Cardiac septum (tissue), 1 donor: Measurements from ENCODE around the gene SPDYE16. TPM values are rescaled to one million over a fixed set of nuclear protein-coding genes. Genes with fewer than 3 reads are reported as not detected.
"Not testable (repeated sequence)": the region's sequence is repeated elsewhere in the genome, so short reads cannot be mapped to it uniquely, and the experiment has no call there.

Source experiments
- DNase-seq: peaks from one replicate; pipeline ENCODE4 v3.0.0-alpha.2; 2020; ENCODE audit warnings: low spot score
- intact Hi-C: fragments of 100-400 bp; cut with DNase I; formaldehyde crosslinking; loops from one replicate; pipeline ENCODE4 v1.14.0; 2022
- total RNA-seq: library from RNA; stranded (reverse); fragmentation: NEBNext Ultra II Directional; extraction: Animal tissue kit (Norgen Biotek cat#: 25700); gene quantifications from one replicate; pipeline ENCODE4 v1.2.1, GENCODE V29; 2021
- donor health status: DM: no; HTN: no; CAD: no.

The SPDYE16 gene
- total RNA-seq, 1 donor from 2014 or later: not detected

GRCh38 chr7:76506081-76506440, 37.0 kb downstream of the SPDYE16 start:
- DNase-seq: no peak
- intact Hi-C loops: loop anchor here (10.0 kb wide), 1 partner anchor 489 kb away; no protein-coding TSS in a partner anchor

- no peak for DNase-seq
- intact Hi-C loops: loop anchor here (10.0 kb wide), 1 partner anchor 489 kb away; no protein-coding TSS in a partner anchor
Observed at GRCh38 chr7:76505168-76506080, 37.7 kb downstream of the SPDYE16 start.

GRCh38 chr7:76504351-76505167, 38.5 kb downstream of the SPDYE16 start:
- not testable (repeated sequence) for DNase-seq
- intact Hi-C loops: loop anchor here (10.0 kb wide), 1 partner anchor 490 kb away; no protein-coding TSS in a partner anchor

- not testable (repeated sequence) for DNase-seq
- intact Hi-C loops: loop anchor here (10.0 kb wide), 1 partner anchor 492 kb away; no protein-coding TSS in a partner anchor
Observed at GRCh38 chr7:76503244-76503643, 39.9 kb downstream of the SPDYE16 start.

- DNase-seq: not testable (repeated sequence)
- intact Hi-C loops: loop anchor here (10.0 kb wide), 1 partner anchor 492 kb away; no protein-coding TSS in a partner anchor
Observed at GRCh38 chr7:76502836-76503235, 40.3 kb downstream of the SPDYE16 start.

GRCh38 chr7:76502224-76502623, 40.9 kb downstream of the SPDYE16 start:
- not testable (repeated sequence) for DNase-seq
- intact Hi-C loops: loop anchor here (10.0 kb wide), 1 partner anchor 493 kb away; no protein-coding TSS in a partner anchor

- intact Hi-C loops: loop anchor here (10.0 kb wide), 1 partner anchor 495 kb away; no protein-coding TSS in a partner anchor
- not testable (repeated sequence) for DNase-seq
Observed at GRCh38 chr7:76499924-76500241, 43.2 kb downstream of the SPDYE16 start.

GRCh38 chr7:76499201-76499923, 43.7 kb downstream of the SPDYE16 start:
- intact Hi-C loops, DNase-seq: not testable (repeated sequence)

GRCh38 chr7:76498583-76499200, 44.4 kb downstream of the SPDYE16 start:
- not testable (repeated sequence) for DNase-seq

GRCh38 chr7:76497918-76498582, 45.0 kb downstream of the SPDYE16 start:
- intact Hi-C loops, DNase-seq: not testable (repeated sequence)

More at GRCh38 chr7:76498583-76499200, 44.4 kb downstream of the SPDYE16 start:
- intact Hi-C loops: not testable (repeated sequence)

GRCh38 chr7:76495717-76496116, 47.4 kb downstream of the SPDYE16 start:
- DNase-seq, intact Hi-C loops: not testable (repeated sequence)

- intact Hi-C loops, DNase-seq: not testable (repeated sequence)
Observed at GRCh38 chr7:76492139-76492538, 51.0 kb downstream of the SPDYE16 start.

- DNase-seq, intact Hi-C loops: not testable (repeated sequence)
Observed at GRCh38 chr7:76487969-76488368, 55.1 kb downstream of the SPDYE16 start.

- intact Hi-C loops, DNase-seq: not testable (repeated sequence)
Observed at GRCh38 chr7:76486618-76487017, 56.5 kb downstream of the SPDYE16 start.

- DNase-seq, intact Hi-C loops: not testable (repeated sequence)
Observed at GRCh38 chr7:76485822-76486610, 57.1 kb downstream of the SPDYE16 start.

- intact Hi-C loops, DNase-seq: not testable (repeated sequence)
Observed at GRCh38 chr7:76484456-76484855, 58.6 kb downstream of the SPDYE16 start.

GRCh38 chr7:76483081-76483480, 60.0 kb downstream of the SPDYE16 start:
- DNase-seq, intact Hi-C loops: not testable (repeated sequence)
